ENCODE measurements around the gene PPP1R3G. TPM values are rescaled to one million over a fixed set of nuclear protein-coding genes. Genes with fewer than 3 reads are reported as not detected.

PPP1R3G gene
- total RNA-seq, 1 experiment from 2014 or later = 0.22 TPM

DNA sequence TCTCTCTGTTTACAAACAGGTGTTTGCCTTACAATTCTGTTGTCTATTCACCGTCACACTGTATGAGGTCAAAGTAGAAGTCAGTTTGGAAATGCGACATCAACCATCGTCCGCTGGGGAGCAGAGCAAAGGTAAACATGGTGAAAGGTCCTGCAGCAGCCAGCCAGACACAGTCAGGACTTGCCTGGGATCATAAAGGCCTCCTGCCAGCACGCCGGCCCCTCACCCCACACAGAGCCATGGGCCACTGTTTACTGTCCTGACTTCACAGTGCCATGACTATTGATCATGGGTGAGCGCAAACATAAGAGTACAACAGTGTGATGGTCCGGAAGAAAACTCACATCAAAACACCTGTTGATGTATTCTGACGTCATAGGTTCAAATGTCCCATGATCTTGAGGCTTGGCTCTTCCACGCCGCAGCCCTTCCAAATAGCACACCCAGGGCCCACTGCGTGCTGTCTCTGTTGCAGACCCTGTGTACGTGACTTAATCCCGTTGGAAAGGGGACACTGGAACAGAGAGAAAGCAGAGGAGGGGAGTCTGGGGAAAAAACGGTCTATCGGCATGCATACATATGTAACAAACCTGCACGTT is 16.9 kb upstream of the PPP1R3G start:
- no peak for DNase-seq (ENCODE audit: extremely low read depth, low read depth)

DNA sequence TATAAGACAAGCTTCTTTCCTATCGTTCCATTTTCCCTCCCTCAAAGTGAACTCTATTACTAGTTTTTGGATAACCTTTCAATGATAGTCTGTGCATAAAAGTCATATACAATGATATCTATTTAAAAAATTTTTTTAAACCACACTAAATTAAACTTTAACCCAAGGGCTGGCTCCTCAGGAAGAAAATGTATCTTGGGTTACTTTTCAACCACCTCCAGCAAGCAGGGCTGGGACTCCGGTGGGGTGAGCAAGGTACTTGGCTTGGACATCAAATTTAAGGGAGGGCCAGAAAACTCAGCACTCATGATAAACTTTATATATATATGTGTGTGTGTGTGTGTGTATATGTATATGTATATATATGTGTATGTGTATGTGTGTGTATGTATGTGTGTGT is 13.9 kb upstream of the PPP1R3G start:
- no peak for DNase-seq (ENCODE audit: extremely low read depth, low read depth)

DNA sequence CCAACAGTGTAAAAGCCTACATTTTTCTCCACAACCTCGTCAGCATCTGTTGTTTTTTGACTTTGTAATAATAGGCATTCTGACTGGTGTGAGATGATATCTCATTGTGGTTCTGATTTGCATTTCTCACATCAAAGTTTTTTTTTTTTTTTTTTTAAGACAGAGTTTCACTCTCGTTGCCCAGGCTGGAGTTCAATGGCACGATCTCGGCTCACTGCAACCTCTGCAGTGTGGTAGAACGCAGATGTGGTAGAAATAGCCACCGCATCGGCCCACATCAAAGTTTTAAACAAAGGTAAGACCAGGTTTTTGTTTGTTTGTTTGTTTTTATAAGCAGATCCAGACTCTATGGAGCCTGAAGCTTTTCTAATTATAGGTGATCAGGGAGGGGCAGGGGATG is 12.7 kb upstream of the PPP1R3G start:
- DNase-seq (ENCODE audit: extremely low read depth, low read depth) = no peak

DNA sequence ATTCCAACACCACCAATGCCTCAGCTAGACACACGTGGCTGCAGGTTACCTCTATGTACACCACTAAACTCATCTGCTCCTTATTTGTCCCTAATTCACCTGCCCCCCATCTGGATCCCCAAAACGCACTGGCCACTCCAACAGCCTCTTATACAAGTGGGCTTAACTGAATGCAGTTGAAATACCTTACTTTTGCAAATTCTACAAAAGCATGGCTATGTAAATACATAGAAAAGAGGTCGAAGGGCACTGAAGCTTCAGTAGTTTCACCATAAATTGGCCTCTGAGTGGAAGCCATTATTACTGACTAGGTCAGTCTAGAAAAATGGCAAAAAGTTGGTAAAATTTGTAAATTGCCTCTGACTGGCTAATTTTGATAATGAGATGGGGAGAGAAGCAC is 11.1 kb upstream of the PPP1R3G start:
- DNase-seq (ENCODE audit: extremely low read depth, low read depth) = no peak

DNA sequence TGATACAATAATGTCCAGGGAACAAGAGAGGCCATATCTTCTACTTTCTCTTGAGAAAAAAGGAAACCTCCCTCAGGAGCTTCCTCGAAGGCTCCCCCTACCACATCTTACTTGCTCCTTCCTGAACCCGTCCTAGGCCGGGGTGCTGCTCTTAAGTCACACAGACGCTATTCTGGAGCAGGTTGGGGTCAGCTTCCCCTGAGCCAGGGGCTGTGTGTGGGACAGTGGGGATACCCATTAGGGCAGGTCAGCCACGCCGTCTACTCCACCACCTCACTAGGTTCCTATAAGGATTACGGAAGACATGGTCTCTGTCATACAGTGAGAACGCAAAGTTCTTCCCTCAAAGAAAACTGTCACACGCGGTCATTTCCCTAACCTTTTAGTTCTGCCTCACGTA is 8.2 kb upstream of the PPP1R3G start:
- no peak for DNase-seq (ENCODE audit: extremely low read depth, low read depth)

DNA sequence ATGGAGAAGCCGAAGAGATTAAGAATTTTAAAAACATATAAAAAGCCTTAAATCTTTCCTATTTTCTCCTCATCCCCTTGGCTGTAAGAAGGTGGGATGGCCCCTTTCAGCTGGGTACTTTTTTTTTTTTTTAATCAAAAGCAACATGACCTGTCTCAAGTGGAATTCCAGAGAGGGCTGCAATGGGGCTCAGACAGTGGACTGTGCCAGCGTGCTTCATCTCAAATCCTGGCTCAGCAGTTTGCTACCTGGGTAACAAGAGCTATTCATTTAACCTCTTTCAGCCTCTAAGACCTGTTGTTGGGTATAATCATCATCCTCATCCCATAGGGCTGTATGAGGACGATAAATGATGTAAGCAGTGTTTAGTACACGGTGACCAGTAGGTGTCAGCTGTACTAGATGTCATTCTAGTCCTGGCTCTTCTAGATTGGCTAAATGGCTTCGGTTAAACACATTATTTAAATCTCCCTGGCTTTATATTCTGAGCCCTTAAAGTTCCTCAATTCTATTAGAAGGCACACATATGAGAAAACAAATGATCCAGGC is 6.9 kb upstream of the PPP1R3G start:
- no peak for DNase-seq (ENCODE audit: extremely low read depth, low read depth)

DNA sequence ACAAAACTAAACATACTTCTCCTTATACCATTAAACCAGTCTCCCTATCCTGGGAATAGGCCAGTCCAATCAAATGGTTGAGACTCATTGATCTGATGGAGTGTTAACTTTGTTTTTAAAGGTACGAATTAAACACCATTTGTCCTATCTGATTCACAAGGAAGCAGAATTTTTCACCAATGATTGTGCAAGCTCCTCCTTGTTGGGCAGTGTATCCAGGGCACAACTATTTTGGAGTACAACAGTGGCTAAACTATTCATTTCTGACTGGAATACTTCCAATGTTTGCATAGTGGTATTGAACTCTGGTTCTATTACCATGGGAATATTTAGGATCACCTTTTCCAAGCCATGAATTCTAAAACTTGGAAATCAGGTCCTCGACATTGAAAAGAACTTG is 5.4 kb upstream of the PPP1R3G start:
- DNase-seq (ENCODE audit: extremely low read depth, low read depth) = no peak

DNA sequence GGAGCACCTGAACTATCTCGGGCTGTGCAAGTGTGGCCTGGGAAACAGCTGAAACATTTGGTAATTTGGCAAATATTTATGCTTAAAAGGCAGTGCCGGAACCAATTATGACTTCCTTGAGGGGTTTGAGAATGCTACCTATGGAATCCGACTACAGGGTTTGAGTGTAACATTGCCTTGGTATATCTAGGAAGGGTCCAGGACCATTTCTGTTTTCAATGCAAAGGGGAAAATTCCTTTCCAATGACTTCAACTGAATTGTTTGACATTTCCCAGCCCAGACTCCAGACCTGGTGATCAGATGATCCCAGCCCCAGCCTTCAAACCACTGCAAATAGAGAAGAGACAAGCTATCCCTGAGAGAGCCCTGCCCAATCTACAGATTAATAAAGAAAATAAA is 4.6 kb upstream of the PPP1R3G start:
- DNase-seq (ENCODE audit: extremely low read depth, low read depth) = no peak

DNA sequence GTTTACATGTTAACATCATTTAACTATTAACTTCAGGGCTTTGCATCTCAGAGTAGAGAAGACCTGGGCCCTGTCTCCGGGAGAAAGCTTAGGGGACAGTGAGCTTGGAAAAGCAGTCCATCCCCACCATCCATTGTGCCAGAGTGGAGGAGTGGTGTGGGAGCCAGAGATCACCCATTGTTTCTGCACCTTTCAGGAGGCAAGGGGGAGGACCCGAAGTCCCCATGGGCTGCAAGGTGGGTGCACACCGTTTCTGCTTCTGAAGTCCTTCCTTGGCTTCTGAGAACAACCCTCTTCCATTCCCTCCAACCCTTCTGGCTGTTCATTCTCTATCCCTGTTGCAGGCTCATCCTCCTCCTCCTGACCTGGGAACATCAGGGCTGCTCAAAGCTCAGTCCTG is 4.0 kb upstream of the PPP1R3G start:
- no peak for DNase-seq (ENCODE audit: extremely low read depth, low read depth)

DNA sequence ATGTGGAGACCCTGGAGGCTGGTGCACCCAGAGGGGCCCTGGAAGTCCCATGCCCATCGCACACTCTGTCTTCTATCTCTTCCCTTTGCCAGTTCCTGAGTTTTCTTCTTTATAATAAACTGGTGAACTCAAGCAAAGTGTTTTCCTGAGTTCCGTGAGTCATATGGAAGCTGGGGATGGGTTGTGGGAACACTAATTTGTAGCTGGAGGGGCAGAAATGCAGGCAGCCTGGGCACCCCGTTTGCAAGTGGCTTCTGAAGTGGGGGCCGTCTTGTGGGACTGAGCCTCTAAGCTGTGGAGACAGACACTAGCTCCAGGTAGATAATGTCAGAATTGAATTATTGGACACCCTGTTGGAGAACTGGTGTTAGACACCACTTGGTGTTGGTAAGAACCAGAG is 3.2 kb upstream of the PPP1R3G start:
- no peak for DNase-seq (ENCODE audit: extremely low read depth, low read depth)

DNA sequence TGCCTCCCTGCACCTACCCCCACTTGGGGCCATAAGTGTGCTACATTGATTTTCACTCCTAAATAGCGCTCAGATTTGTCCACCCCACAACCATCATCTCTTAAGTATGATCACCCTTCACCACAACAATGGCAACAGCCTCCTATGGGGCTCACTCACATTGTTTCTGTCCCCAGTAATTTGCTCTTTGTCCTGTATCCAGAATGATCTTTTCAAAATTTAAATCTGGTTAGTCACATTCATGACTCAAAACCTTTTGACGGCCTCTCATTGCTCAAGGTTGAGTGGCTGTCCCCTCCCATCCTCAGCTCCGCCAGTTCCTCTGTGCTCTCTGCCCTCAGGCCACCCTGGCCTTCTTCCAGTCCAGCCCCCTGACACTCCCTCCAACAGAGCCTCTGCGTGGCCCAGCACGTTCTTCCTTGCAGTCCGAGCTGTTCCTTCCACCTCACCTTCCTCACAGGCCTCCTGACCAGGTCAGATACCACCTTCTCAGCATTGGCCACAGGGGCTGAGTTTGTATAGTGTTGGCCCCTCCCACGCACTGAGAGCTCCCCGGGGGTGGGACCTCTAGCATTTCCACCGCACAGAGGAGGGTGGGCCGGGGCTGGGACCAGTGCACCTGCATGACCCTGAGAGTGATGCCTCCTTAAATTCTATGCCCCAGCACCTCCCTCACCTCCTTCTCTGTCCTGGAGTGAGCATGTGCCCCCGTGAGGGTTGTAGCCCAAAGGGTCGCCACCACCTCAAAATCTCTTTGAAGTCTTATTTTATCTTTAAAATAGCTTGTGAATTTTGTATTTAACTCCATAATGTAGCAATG is 2.4 kb upstream of the PPP1R3G start:
- DNase-seq (ENCODE audit: extremely low read depth, low read depth) = no peak

DNA sequence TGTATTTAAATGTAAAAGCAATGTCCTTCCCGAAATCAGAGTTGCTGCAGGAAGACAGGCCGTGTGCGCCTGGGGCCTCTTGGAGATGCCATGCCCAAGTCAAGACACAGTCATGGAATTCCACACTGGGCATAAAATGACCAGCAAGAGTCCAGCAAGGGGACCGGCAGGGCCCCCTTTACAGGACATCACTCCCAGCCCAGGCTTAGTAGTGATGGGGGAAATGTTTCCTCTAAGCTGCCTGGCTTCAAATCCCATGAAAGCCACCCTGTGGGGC is 1.9 kb upstream of the PPP1R3G start:
- no peak for DNase-seq (ENCODE audit: extremely low read depth, low read depth)

DNA sequence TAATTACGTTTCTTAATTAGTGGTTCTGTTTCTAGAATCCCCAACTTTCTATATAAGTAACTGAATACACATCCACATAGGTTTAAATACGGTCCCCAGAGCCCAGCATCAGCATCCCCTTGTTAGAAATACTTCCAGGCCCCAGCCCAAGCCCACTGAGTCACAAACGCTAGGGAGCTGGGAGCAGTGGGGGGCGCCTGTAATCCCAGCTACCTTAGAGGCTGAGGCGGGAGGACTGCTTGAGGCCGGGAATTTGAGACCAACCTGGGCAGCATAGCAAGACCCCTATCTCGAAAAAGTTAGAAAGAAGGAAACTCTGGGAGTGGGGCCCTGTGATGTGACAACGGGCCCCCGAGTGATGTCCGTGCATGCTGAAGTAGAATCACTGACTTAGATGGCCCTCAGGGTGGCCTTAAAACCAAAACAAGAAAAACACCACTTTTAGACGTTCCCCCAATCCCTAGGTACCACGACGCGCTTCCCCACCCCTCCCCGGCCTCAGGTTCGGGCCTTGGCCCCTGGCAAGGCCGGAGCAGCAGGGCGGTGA is 1.3 kb upstream of the PPP1R3G start:
- no peak for DNase-seq (ENCODE audit: extremely low read depth, low read depth)

DNA sequence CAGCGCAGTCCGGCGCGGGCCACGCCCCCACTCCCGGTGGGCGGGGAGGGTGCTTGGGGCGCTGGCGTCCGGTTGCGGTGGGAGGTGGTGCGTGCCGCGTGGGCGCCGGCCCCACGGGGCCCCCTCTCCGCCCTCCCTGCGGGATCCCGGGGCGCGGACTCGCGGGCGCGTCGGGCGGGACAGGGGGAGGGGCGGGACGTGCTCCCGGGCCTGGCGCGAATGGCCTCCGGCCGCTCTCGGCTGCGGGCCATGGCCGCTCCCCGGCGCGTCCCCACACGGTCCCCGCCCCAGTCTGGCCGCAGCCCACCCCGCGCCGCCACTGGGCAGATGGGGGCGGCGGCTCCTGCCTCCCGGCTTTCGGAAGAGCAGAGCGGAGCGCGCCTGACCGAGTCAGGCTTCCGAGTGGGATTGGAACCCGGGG is 771 bp upstream of the PPP1R3G start:
- DNase-seq (ENCODE audit: extremely low read depth, low read depth) = no peak

DNA sequence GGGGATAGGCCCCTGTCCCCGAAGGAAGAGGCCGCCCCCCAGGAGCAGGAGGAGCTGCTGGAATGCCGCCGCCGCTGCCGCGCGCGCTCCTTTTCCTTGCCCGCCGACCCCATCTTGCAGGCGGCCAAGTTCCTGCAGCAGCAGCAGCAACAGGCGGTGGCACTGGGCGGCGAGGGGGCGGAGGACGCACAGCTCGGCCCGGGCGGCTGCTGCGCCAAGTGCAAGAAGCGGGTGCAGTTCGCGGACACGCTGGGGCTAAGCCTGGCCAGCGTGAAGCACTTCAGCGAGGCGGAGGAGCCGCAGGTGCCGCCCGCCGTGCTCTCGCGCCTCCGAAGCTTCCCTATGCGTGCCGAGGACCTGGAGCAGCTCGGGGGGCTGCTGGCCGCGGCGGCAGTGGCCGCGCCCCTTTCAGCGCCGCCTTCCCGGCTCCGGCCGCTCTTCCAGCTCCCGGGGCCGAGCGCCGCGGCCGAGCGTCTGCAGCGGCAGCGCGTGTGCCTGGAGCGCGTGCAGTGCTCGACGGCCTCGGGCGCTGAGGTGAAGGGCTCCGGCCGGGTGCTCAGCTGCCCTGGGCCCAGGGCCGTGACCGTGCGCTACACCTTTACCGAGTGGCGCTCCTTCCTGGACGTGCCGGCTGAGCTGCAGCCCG is 630 bp downstream of the PPP1R3G start:
- DNase-seq (ENCODE audit: extremely low read depth, low read depth) = no peak

DNA sequence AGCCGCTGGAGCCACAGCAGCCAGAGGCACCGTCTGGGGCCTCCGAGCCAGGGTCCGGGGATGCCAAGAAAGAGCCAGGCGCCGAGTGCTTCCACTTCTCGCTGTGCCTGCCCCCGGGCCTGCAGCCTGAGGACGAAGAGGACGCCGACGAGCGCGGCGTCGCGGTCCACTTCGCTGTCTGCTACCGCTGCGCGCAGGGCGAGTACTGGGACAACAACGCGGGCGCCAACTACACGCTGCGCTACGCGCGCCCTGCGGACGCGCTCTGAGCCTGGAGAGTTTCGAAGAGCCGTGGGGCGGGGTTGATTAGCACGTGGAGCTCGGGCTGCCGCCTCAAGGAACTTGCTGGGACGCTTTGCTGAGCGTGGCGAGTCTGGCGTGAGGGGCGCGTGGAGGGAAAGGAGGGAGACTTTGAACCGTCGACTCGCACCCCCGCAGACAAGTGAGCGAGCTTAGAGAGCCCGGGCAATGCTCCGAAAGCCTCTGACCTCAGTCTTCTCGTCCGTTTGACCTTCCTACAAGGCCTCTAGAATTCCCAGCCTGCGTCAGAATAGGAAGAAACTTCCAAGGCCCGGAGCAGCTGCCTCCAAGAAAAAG is 1.3 kb downstream of the PPP1R3G start:
- DNase-seq (ENCODE audit: extremely low read depth, low read depth) = no peak

DNA sequence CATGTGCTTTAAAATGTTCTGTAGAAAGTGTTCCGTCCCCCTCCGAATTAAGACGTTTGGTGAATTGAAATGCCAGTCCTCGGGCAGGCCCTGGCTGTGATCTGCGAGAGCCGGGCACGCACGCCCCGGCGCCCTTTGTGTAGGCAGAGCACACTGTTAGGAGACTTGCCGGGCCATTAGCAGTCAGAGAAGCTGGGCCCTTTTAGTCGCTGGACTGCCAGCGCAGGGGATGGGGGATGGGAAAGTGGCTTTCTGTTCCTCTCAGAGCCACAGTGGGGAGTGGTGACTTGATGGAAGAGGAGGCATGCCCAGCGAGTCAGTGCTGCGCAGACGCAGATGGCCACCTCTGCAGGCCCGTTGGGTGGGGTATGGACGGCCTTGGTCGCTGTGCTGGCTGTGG is 2.2 kb downstream of the PPP1R3G start:
- no peak for DNase-seq (ENCODE audit: extremely low read depth, low read depth)

DNA sequence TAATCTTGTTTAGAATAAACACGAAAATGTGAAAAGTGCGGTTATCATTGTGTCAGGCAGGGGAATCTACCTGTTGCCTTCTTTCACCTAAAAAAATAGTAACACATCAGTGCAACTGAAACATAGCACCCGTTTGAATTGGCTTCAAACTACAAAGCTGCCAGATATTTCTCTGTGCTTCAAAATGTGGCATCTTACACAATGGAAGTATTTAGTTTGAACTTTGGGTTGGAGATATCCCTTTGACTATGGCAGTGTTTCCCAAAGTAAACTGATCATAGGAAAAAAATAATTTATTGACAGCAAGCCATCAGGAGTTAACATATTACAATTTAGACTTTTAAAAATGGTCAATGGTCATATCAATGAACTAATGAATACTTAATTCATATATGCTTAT is 3.6 kb downstream of the PPP1R3G start:
- no peak for DNase-seq (ENCODE audit: extremely low read depth, low read depth)

DNA sequence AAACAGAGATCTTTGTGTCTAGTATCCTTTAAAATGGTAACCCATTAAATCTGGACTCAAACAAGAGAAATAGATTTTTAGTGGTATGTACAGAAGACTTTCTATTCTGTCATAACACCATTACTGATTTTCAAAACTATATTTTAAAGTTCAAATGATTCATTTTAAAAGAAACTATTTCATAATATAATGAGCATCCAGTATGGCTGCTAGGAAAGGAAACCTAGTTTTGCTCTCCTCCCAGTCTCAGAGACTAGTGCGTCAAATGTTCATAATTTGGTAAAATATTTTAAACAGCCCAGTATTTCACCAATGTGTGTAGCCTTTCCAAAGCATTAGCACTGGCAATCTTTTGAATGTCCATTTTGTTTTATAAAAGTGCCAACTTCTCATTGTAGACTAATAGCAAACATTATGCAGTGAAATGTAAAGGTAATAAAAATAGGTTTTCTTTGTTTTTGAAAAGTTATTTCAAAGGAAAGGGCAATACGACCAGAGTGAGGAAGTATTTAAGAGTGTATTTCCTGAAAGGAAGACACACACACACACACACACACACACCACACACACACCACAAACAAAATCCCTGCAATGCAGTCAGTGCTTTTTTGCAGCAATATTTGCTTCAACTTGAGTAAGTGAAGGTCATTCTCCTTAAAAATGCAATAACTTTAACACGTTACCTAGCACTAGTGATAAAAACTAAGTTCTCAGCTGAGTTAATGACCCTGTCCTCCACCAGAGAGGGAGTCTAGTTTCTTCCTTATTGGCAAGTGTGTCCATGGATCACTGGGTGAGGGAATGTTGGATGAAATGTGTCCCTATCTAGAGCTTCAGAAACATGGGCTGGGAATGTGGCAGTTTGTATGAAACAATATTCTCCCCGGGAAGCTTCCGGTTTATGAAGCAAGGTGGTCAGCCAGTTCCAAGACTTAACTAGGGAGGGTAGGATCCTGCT is 4.6 kb downstream of the PPP1R3G start:
- DNase-seq (ENCODE audit: extremely low read depth, low read depth) = no peak

DNA sequence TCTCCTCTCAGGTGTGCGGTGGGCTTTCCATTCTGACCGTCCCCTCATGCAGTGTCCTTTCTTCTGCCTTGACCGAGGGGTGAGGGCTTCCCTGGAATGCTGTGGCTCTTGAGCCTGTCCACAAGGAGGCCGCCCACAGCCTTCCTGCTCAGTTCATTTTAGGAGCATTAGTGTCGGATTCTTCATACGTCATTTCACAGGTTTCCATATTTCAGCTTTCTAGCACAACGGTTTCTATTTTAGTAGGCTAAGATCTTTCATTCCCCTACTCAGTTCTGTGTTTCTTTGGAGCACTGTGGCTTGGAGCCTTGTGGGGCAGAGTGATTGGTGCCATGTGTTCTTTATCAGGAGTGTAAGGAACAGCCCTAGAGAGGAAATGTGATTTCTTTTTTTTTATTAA is 5.5 kb downstream of the PPP1R3G start:
- no peak for DNase-seq (ENCODE audit: extremely low read depth, low read depth)

Measured in NCI-H460 (cell line).